Activated CD8-positive, alpha-beta memory T cell treated with anti-CD3 and anti-CD28 coated beads for 24 hours (primary cell): ENCODE results near the gene MTARC2.

Experiments
- DNase-seq: peaks from one replicate; pipeline ENCODE4 v3.0.0-alpha.2; 2020

Gene MTARC2

GRCh38 chr1:220804202-220804586 lies 56.1 kb downstream of the MTARC2 start:
- no peak for DNase-seq

- DNase-seq: no peak
Observed at GRCh38 chr1:220806408-220806807, 58.3 kb downstream of the MTARC2 start.

GRCh38 chr1:220807726-220808125 lies 59.6 kb downstream of the MTARC2 start:
- no peak for DNase-seq

- DNase-seq: no peak
Observed at GRCh38 chr1:220808345-220809186, 60.4 kb downstream of the MTARC2 start.

- DNase-seq: no peak
Observed at GRCh38 chr1:220809187-220809550, 61.0 kb downstream of the MTARC2 start.

- no peak for DNase-seq
Observed at GRCh38 chr1:220809704-220810103, 61.6 kb downstream of the MTARC2 start.

GRCh38 chr1:220810179-220810653 lies 62.1 kb downstream of the MTARC2 start:
- DNase-seq: peak; percentile 82

- no peak for DNase-seq
Observed at GRCh38 chr1:220810963-220811362, 62.8 kb downstream of the MTARC2 start.

GRCh38 chr1:220811695-220812094 lies 63.6 kb downstream of the MTARC2 start:
- no peak for DNase-seq

- DNase-seq: no peak
Observed at GRCh38 chr1:220812308-220812707, 64.2 kb downstream of the MTARC2 start.

GRCh38 chr1:220813013-220813412 lies 64.9 kb downstream of the MTARC2 start:
- DNase-seq: no peak

GRCh38 chr1:220815409-220815808 lies 67.3 kb downstream of the MTARC2 start:
- DNase-seq: no peak

GRCh38 chr1:220817907-220818306 lies 69.8 kb downstream of the MTARC2 start:
- no peak for DNase-seq

- no peak for DNase-seq
Observed at GRCh38 chr1:220818421-220819173, 70.5 kb downstream of the MTARC2 start.

GRCh38 chr1:220819467-220820026 lies 71.4 kb downstream of the MTARC2 start:
- no peak for DNase-seq

- DNase-seq: no peak
Observed at GRCh38 chr1:220824031-220824989, 76.2 kb downstream of the MTARC2 start.

GRCh38 chr1:220825819-220826551 lies 77.9 kb downstream of the MTARC2 start:
- no peak for DNase-seq

GRCh38 chr1:220826729-220827128 lies 78.6 kb downstream of the MTARC2 start:
- no peak for DNase-seq

GRCh38 chr1:220827445-220828178 lies 79.5 kb downstream of the MTARC2 start:
- no peak for DNase-seq

- no peak for DNase-seq
Observed at GRCh38 chr1:220828179-220828490, 80.0 kb downstream of the MTARC2 start.

GRCh38 chr1:220828950-220829586 lies 80.9 kb downstream of the MTARC2 start:
- DNase-seq: no peak
